ENCODE data around the gene TBC1D10B.

Gene TBC1D10B

DNA sequence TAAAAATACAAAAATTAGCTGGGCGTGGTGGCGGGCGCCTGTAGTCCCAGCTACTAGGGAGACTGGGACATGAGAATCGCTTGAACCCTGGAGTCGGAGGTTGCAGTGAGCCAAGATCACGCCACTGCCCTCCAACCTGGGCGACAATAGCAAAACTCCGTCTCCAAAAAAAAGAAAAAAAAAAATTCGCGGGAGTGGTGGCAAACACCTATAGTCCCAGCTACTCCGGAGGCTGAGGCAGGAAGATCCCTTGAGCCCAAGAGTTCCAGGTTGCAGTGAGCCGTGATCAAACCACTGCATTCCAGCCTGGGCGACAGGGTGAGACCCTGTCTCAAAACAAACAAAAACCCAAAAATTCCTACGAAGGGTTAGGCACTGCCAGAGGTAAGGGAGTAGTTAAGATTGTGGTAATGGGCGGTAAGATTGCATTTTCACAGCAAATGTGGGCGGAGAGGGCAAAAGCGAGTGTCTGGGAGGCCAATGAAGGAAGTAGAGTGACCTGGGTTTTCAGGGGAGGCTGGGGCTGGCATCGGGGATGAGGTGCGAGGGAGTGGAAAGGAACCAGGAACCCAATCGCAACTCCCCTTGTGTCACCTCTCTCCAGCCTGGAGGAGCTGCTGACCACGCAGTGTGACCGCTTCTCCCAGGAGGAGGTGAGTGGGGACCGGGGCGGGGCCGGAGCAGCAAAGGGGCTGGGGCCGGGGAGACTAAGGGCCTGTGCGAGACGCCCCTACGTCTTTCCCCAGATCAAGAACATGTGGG is 6.9 kb upstream of the TBC1D10B start:
- DNase-seq (ENCODE audit: extremely low spot score, insufficient read length, low read depth) (no peak), FAIRE-seq (peak; percentile 18)

DNA sequence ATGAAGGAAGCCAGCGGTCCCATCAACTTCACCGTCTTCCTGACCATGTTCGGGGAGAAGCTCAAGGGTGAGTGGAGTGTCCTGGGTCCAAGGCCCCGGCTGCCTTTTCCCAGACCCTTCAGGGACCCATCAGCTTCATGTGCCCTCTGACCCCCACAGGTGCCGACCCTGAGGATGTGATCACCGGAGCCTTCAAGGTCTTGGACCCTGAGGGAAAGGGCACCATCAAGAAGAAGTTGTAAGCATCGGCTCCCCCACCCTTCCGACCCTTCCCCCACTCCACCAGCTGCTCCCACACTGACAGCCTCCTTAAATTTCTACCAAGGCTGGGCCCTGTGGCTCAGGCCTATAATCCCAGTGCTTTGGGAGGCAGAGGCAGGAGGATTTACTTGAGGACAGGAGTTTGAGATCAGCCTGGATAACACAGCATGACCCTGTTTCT is 6.2 kb upstream of the TBC1D10B start:
- DNase-seq (ENCODE audit: extremely low spot score, insufficient read length, low read depth) (no peak), FAIRE-seq (no peak)

DNA sequence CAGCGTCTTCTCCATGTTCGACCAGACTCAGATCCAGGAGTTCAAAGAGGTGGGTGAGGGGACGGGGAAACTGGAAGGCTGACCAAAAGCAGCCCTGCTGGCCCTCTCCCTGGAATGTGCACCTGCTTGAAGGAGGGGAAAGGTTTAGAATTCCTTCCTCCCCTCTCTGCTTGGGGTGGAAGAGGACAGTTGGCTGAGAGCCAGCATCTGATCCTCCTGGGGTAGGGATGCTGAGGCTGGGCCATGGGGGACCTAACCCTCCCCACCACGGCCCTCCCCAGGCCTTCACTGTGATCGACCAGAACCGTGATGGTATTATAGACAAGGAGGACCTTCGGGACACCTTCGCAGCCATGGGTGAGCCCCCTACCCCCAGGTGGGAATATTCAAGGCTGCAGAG is 5.6 kb upstream of the TBC1D10B start:
- FAIRE-seq, result no peak
- DNase-seq (ENCODE audit: extremely low spot score, insufficient read length, low read depth), result no peak

DNA sequence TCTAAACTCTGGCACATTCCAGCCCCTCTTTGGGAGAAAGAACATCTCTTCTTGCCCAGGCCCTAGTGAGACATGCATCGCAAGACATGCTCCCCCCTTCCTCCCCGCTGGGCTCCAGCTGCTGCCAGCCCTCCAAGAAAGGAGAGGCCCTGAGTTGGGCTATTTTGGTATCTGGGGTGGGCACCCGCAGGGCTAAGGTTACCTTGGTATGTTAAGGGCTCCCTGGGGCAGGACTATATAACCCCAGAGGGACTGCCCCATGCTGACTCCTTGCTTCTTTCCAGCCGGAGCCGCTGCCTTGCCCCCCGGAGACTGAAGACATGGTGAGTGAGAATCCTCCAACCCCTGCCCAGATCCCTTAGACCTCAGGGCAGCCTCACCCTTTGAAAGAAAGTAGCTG is 4.2 kb upstream of the TBC1D10B start, which contains the start of gene MYL11:
Gene MYL11 (plus strand): TSS at position 265 of the 400 bp plus-strand sequence. CDS start 56 bp downstream, at position 321.
- DNase-seq (ENCODE audit: extremely low spot score, insufficient read length, low read depth) (no peak), FAIRE-seq (no peak)

DNA sequence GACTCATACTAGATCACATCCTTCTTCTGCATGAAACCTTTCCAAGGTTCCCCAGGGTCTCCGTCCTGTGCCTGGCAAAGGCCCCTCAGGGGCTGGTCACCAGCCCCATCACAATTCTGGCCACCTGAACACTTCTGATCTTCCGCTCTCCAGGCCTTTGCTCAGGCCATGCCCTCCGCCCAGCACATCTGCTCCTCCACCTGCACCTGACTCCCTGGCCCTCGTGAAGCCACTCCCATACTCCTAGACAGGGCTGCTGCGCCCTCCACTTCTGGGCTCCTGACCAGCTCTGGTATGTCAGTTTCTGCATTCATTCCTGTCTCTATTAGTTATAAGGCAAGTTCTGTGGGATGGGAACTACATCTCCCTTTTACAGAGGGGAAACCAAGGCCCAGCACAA is 2.4 kb upstream of the TBC1D10B start:
- FAIRE-seq (no peak), DNase-seq (ENCODE audit: extremely low spot score, insufficient read length, low read depth) (no peak)

DNA sequence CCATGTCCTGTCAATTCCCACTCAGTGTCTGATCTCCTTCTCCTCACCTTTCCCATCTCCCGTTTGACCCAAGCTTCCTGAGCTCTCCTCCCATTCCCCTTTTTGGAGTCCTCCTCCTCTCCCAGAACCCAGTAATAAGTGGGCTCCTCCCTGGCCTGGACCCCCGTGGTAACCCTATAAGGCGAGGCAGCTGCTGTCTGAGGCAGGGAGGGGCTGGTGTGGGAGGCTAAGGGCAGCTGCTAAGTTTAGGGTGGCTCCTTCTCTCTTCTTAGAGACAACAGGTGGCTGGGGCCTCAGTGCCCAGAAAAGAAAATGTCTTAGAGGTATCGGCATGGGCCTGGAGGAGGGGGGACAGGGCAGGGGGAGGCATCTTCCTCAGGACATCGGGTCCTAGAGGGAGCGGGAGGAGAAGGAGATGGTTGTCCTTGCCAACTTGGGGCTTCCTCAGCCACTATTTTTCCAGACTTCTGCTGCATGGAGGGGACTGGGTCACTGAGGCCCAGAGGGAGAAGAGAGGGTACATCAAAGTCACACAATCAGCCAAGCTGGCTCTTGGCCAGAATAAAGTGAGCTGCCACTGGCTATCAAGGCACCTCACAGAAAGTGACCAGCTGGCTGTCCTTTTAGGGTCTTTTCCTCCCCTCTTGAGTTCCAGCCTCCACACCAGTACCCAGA is 1.9 kb upstream of the TBC1D10B start:
- DNase-seq (ENCODE audit: extremely low spot score, insufficient read length, low read depth) (no peak), FAIRE-seq (no peak)

DNA sequence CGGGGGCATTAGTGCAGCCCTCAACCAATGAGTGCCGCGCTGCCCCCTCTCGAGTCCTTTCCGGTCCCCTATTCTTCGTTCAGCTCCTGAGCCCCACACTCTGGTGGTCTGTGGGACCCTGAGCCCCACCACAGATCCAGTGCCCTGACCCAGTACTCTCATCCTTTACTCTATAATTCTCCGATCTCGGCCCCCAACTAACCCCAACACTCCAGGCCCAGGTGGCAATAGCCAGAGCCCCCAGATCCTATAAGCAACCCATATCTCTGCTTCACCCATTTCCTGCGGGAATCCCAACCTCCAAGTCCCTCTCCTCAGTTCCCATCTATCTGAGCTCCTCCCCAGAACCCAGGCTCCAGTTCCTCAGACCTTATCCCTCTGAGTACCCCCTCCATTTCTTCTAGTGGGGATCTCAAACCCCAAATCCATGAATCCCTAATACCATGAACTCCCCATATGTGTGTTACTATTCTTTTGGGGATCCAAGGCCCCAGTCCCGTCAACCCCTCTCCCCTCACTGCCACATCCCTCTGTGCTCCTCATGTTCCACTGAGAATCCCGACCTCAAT is 1.0 kb upstream of the TBC1D10B start:
- FAIRE-seq, result no peak
- no peak for DNase-seq (ENCODE audit: extremely low spot score, insufficient read length, low read depth)

DNA sequence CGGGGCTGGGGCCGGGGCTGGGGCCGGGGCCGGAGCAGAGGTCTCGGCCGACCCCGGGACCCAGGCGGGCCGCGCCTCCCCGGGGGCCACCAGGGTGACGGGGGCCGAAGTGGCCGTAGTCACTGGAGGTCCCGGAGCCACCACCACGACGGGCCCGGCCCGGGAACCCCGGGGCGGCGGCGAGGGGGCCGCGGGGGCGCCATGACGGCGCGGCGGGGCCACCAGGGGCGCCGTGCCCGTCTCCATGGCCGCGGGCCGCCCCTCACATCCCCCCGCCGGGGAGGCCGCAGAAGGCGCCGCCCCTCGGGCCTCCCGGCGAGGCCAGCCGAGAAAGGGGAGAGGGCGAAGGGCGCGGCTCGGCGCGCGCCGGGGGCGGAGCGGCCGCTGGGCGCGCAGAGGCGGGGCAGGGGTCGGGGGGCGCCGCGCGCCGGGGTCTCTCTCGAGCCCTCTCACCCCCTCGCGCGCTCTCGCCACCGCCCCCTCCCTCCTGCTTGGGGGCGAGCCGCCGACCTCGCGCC is 297 bp downstream of the TBC1D10B start:
- DNase-seq (ENCODE audit: extremely low spot score, insufficient read length, low read depth), result no peak
- no peak for FAIRE-seq

DNA sequence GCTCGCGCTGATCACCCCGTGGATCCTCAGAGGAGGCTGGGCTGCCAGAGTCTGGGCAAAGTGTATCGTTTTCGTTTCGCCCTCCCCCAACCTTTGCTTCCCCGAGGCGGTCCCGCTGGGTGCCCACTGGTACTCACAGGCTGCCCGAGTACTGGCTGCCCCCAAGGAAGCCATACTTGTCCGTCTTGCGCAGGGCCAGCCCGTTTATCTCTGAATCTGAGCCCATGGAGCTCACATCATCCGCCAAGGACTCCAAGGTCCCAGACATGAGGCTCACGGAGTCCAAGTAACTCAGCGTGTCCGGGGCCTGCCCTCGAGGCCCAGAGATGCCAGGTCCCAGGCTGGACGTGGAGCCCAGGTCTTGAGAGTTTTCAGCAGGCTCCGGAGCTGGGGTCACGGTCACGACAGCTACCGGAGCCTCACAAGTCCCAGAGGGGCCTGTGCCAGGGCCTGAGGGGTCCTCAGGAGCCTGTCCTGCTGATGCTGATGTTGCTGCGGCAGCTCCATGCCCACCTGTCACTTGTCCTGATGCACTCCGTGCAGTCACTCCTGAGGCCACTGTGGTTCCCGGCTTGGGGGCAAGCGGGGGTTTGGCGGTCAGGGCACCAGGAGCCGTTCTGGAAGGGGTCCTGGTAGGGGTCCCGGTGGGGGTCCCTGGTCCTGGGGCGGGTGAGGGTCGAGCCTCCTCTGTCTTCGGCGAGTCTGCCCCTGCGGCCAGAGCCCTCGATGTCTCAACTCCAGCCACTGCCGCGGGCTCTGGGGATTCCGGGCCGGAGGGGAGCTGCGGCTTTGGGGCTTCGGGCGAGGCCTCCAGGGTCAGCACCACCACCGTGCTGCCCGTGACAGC is 980 bp downstream of the TBC1D10B start:
- FAIRE-seq (no peak), DNase-seq (ENCODE audit: extremely low spot score, insufficient read length, low read depth) (no peak)

DNA sequence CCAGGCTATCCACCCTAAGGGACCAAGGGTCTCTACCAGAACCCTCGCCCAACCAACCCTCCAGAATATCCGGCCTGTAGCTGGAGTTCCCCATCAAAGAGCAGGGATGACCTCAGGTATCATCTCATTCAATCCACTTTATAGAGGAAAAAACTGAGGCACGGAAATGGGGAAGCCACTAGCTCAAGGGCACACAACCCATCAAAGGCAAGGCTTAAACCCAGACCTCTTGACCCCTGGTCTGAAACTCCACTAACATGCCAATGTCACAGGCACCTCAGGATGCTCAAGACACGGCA is 1.6 kb downstream of the TBC1D10B start:
- no peak for DNase-seq (ENCODE audit: extremely low spot score, insufficient read length, low read depth)
- no peak for FAIRE-seq

DNA sequence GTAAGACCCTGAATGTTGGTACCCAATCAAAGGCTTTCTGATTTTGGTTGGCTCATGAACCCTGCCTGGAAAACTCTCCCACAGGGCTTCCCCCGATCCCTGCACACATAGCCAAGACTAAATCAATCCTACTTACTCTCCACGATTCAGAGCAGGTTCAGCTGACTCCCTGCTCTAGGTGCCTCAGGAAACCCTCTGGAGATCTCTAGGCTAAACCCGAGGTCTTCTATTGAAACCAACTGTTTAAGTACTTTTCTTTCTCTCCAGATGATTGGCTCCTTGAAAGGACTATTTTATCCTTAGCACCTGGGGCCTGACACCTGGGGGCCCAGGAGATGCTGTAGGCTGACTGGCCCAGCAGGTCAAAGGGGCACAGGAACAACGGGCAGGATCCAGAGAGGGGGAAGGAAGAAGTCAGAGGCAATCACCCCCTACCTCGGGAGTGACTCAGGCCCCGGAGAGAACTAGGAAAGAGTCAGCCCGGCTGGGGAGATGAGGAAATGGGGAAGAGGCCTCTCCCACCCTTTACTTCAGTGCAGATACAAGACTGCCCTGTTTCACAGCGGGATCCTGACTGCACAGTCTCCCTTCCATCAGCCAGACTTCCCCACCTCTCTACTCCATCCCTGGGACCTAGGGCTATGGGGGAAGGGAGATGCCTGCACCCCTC is 2.0 kb downstream of the TBC1D10B start:
- no peak for DNase-seq (ENCODE audit: extremely low spot score, insufficient read length, low read depth)
- no peak for FAIRE-seq

DNA sequence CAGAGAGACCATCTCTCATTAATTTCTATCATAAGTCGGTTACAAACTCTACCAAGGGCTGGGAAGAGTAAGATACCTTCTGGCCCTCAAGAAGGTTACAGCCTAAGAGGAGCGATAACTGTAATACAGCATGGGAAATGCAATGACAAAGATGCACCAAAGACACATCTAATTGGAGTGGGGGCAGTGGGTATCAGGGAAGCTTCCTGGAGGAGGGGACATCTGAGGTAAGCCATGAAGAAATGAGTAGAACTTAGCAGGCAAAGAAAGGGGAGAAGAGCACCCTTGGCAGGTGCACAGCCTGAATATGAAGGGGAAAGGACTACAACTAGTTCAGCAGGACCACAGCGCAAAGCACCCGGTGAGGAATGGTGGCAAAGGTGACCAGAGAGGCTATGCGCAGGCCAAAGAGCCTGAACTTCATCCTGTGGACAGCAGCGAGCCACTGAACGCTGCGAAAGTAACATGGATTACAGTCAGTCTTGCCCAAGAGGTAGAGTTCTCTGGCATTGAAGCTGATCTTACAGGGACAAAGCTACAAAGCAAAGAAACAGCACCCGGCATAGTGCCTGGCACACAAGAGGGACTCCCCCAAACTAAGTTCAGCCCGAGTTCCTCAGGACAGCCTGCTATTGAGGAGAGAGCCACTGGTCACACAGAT is 2.8 kb downstream of the TBC1D10B start:
- DNase-seq (ENCODE audit: extremely low spot score, insufficient read length, low read depth), result no peak
- no peak for FAIRE-seq

DNA sequence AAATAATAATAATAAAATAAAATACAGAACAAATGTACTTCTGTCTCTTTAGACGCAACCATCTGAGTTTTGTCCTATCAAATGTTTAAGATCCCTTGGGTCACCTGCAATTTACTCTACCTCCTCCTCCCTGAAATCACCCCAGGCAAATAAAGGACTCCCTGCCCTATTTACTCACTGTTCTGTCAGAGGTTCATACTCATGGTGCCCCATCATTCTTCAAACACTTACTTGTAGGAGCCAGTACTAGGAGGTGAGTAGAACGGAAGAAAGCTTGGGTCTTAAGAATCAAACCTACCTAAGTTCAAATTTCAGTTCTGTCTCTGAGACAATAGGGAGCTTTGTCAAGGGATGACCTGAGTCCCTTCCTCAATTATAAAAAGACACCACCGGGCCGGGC is 3.8 kb downstream of the TBC1D10B start:
- no peak for DNase-seq (ENCODE audit: extremely low spot score, insufficient read length, low read depth)
- FAIRE-seq, result no peak

DNA sequence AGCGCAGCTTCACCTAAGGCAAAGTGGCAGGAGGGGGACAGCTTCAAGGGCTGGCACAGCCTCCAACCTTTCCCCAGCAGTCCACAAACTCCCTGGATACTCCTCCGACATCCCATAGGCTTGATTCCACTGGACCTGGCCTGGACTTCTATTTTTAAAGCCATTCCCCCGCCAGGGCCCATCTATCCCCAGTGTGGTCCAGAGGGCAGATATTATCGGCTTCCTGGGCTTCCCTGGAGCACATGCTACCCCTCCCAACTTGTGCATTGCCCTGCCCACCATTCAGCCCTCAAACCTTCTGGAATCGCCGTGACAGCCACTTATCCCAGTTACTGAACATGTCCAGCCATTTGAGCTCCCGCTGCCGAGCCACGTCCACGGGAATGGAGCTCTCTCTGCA is 5.1 kb downstream of the TBC1D10B start:
- DNase-seq (ENCODE audit: extremely low spot score, insufficient read length, low read depth), result no peak
- FAIRE-seq, result no peak

DNA sequence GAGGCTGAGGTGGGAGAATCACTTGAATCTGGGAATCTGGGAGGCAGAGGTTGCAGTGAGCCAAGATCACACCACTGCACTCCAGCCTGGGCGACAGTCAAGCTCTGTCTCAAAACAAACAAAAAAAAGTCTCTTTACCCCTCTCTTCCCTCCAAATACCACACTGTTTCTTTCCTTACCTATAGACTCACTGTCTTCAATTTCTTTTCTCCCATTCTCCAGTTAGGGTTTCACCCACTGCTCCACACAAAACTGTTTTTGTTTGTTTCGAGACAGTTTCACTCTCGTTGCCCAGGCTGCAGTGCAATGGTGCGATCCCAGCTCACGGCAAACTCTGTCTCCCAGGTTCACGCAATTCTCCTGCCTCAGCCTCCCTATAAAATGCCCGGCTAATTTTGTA is 9.1 kb downstream of the TBC1D10B start:
- DNase-seq (ENCODE audit: extremely low spot score, insufficient read length, low read depth) (no peak), FAIRE-seq (no peak)

DNA sequence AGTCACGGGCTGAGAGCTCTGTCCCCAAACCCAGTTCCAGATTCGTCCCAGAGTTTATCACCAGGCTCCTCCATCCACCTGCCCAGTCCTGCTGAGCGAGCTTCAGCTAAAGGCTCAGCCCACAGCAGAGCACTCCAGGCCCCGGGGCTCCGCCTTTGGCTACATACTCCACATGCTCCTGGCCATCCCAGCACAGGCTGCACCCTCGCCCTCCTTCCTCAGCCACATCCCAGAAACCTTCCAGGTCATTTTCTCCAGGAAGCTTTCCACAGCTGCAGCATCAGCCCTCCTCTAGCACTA is 10.5 kb downstream of the TBC1D10B start:
- DNase-seq (ENCODE audit: extremely low spot score, insufficient read length, low read depth) (no peak), FAIRE-seq (no peak)

DNA sequence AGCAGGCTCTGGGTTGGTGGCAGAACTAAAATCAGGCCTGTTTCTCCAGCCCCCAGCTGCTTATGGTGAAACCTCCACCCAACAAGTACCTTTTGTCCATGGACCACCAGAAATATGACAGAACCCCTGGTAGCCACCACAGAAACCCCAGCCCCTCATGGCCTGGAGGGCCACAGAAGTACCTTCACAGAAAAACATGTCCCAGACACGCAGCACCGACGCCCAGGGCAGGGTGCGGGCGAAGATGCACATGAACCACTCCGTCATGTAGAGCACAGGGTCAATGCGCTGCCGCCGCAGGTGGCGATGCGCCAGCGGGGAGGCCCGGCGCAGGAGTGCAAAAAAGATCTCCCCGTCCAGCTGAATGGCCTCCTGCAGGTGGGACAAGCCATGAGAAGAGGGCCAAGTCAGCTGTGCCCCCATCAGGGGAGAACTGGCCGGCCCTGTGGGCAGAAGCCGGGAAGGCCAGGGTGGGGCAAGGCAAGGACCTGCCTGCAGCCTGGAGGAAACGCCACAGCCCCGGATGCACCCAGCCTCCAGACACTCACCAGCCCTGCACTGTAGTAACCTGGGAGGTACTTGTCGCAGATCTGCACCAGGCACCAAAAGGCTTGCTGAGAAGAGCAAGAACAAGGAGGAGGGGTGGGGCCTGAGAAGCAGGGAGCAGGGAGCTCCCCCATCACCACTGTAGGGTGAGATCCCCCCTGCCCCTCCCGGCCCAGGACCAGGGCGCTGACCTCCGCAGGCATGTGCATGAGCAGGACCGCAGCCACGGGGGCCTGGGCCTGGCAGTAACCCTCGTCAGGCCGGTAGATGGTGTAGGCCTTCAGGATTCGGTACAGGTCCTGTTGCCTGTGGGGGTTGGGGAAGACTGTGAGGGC is 11.1 kb downstream of the TBC1D10B start:
- FAIRE-seq (no peak), DNase-seq (ENCODE audit: extremely low spot score, insufficient read length, low read depth) (no peak)

DNA sequence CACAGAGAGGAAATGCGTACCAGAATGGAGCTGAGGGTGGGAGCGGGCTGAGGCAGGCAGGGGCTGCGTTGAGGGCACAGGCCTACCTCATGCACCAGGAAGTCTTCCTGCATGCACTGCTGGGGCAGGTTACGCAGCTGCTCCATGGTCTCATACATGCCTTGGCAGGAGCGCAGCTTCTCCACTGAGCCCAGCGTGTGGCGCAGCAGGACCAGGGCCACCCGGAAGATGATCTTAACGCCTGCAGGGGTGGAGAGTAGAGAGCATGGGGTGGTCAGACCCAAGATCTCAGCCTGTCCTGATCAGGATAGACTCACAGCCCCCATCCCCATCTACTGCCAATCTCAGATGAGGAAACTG is 11.7 kb downstream of the TBC1D10B start:
- no peak for DNase-seq (ENCODE audit: extremely low spot score, insufficient read length, low read depth)
- FAIRE-seq, result no peak

Measured in GM18507 (cell line).